Endothelial cell of umbilical vein (primary cell): ENCODE data around the gene FGFRL1. TPM values are rescaled to one million over a fixed set of nuclear protein-coding genes. Genes with fewer than 3 reads are reported as not detected.
A peak's percentile ranks its signal among the peaks of the same experiment; 100 is the strongest.

Experiments used
- Bru-seq: library from RNA; stranded (reverse); fragments of 400-500 nt; gene quantifications from one replicate; lab custom pipeline; 2021; lab: Mats Ljungman, UMichigan
- BruChase-seq, 2 experiments: library from RNA; stranded (reverse); fragments of 400-500 nt; gene quantifications; one replicate each; lab custom pipeline; 2021; lab: Mats Ljungman, UMichigan
- BruUV-seq: library from RNA; stranded (reverse); fragments of 400-500 nt; replicated peaks from 2 replicates; lab custom pipeline; 2021; lab: Mats Ljungman, UMichigan
- CTCF ChIA-PET: fragments of 300-600, 350-600 bp; sonication (Branson Sonifier 250); formaldehyde crosslinking; loops from one replicate; lab custom pipeline; 2021; ENCODE audit warnings: antibody characterized with exemption, inconsistent platforms; lab: Charles Lee
- POLR2A ChIA-PET: fragments of 300-600, 350-600 bp; sonication (Branson Sonifier 250); formaldehyde crosslinking; loops from one replicate; lab custom pipeline; 2021; ENCODE audit warnings: antibody characterized with exemption, inconsistent platforms; lab: Charles Lee
- DNase-seq: peaks from one replicate; pipeline ENCODE4 v3.0.0-alpha.2; 2011; ENCODE audit warnings: low read depth, low spot score
- FAIRE-seq: peaks from 2 replicates; lab custom pipeline; 2011; peaks lifted over from hg19 to GRCh38; lab: Jason Lieb, UNC
- H2AFZ ChIP-seq: 2 replicates; pipeline ENCODE4 v1.6.0; 2012; ENCODE audit warnings: low read depth, low read length, control low read depth, inconsistent platforms
- H3K27ac ChIP-seq: 2 replicates; pipeline ENCODE4 v1.5.1; 2011; ENCODE audit warnings: low read depth, mild to moderate bottlenecking, control low read depth, low read length, moderate library complexity; ENCODE audit not compliant: insufficient read depth
- H3K27me3 ChIP-seq, 2 experiments: 2 replicates each; pipeline versions ENCODE4 v1.6.0 to v1.6.1; 2011; ENCODE audit warnings: low read length in 2 of 2, mixed read lengths in 1 of 2; ENCODE audit not compliant: control insufficient read depth in 2 of 2, insufficient read depth in 2 of 2
- H3K36me3 ChIP-seq, 2 experiments: 2 replicates in 1 of 2; 3 replicates in 1 of 2; pipeline ENCODE4 v1.5.1; 2011; ENCODE audit warnings: low read length in 2 of 2, mild to moderate bottlenecking in 1 of 2, moderate library complexity in 1 of 2; ENCODE audit not compliant: control insufficient read depth in 2 of 2, insufficient read depth in 2 of 2; ENCODE audit errors: extremely low read depth in 1 of 2
- H3K4me1 ChIP-seq: 3 replicates; pipeline ENCODE4 v1.5.1; 2011; ENCODE audit warnings: mild to moderate bottlenecking, low read length; ENCODE audit not compliant: control insufficient read depth, insufficient read depth; ENCODE audit errors: extremely low read depth
- H3K4me2 ChIP-seq: 2 replicates; pipeline ENCODE4 v1.6.1; 2011; ENCODE audit warnings: low read length, control low read depth, mixed read lengths; ENCODE audit not compliant: insufficient read depth
- H3K4me3 ChIP-seq, 3 experiments: fragments of 200-600 bp in 1 of 3; sonication (generic), shearing (Covaris generic) in 1 of 3; replicated peaks in 1 of 3; 2 replicates each; pipeline ENCODE4 v1.5.1; 2011 to 2016; ENCODE audit warnings: control low read depth in 3 of 3, low read length in 3 of 3, mild to moderate bottlenecking in 2 of 3, inconsistent platforms in 1 of 3, low read depth in 1 of 3, moderate library complexity in 1 of 3; ENCODE audit not compliant: insufficient read depth in 1 of 3
- H3K79me2 ChIP-seq: 2 replicates; pipeline ENCODE4 v1.6.0; 2012; ENCODE audit warnings: low read length, inconsistent platforms; ENCODE audit not compliant: control insufficient read depth, insufficient read depth
- H3K9ac ChIP-seq: replicated peaks from 2 replicates; pipeline ENCODE3; 2011; ENCODE audit warnings: low read length, control low read depth; ENCODE audit not compliant: insufficient read depth; ENCODE audit errors: extremely low read depth
- H3K9me1 ChIP-seq: replicated peaks from 3 replicates; pipeline ENCODE4 v1.6.0; 2011; ENCODE audit warnings: mild to moderate bottlenecking, low read length; ENCODE audit not compliant: control insufficient read depth, insufficient read depth; ENCODE audit errors: extremely low read depth
- H3K9me3 ChIP-seq: replicated peaks from 2 replicates; pipeline ENCODE4 v1.5.1; 2012; ENCODE audit warnings: low read length, inconsistent platforms; ENCODE audit not compliant: control insufficient read depth, insufficient read depth
- H4K20me1 ChIP-seq: replicated peaks from 2 replicates; pipeline ENCODE3; 2011; ENCODE audit warnings: mild to moderate bottlenecking, low read length; ENCODE audit not compliant: control insufficient read depth, insufficient read depth; ENCODE audit errors: extremely low read depth
- CTCF ChIP-seq, 2 donors: IDR thresholded peaks; 1 replicate in 1 of 2; 2 replicates in 1 of 2; pipeline ENCODE4 v1.5.1; 2011; ENCODE audit warnings: low read length in 2 of 2, mild to moderate bottlenecking in 2 of 2, moderate library complexity in 2 of 2, control low read depth in 1 of 2, inconsistent platforms in 1 of 2, low read depth in 1 of 2; ENCODE audit not compliant: insufficient read depth in 1 of 2; ENCODE audit errors: extremely low read depth in 1 of 2
- EZH2 ChIP-seq: IDR thresholded peaks from 2 replicates; pipeline ENCODE4 v1.6.1; 2012; ENCODE audit warnings: borderline replicate concordance, low read depth, mild to moderate bottlenecking, moderate library complexity, low read length, inconsistent platforms; ENCODE audit not compliant: severe bottlenecking
- FOS ChIP-seq: IDR thresholded peaks from 2 replicates; pipeline ENCODE4 v1.6.1; 2011; ENCODE audit warnings: mild to moderate bottlenecking, low read length, moderate library complexity, borderline replicate concordance; ENCODE audit not compliant: insufficient read depth
- GATA2 ChIP-seq: IDR thresholded peaks from 2 replicates; pipeline ENCODE4 v1.7.0; 2011; ENCODE audit warnings: low read depth, mild to moderate bottlenecking, moderate library complexity, mixed read lengths, low read length; ENCODE audit not compliant: insufficient read length, insufficient read depth
- JUN ChIP-seq: IDR thresholded peaks from 2 replicates; pipeline ENCODE4 v1.6.1; 2011; ENCODE audit warnings: borderline replicate concordance, low read depth; ENCODE audit not compliant: insufficient read length, insufficient read depth
- MAX ChIP-seq: IDR thresholded peaks from 2 replicates; pipeline ENCODE4 v1.6.1; 2011; ENCODE audit not compliant: insufficient read depth, insufficient read length
- MYC ChIP-seq: IDR thresholded peaks from one replicate; pipeline ENCODE4 v1.6.1; 2011; ENCODE audit warnings: mild to moderate bottlenecking, low read depth, low read length
- POLR2A ChIP-seq: IDR thresholded peaks from 2 replicates; pipeline ENCODE4 v1.6.1; 2012; ENCODE audit warnings: low read depth, mild to moderate bottlenecking, control low read depth, low read length
- POLR2AphosphoS5 ChIP-seq: IDR thresholded peaks from 2 replicates; pipeline ENCODE4 v1.6.1; 2012; ENCODE audit warnings: low read depth, mild to moderate bottlenecking, control low read depth, low read length, moderate library complexity; ENCODE audit not compliant: insufficient read depth
- dilution Hi-C: fragments of 300-500 bp; cut with MboI; formaldehyde crosslinking; loops from one replicate; pipeline ENCODE4 v1.15.0; 2019; ENCODE audit warnings: low sequenced_read_pairs; ENCODE audit not compliant: extremely low pct_ligation_motif_present
- intact Hi-C: fragments of 100-400 bp; cut with micrococcal nuclease; formaldehyde crosslinking; loops from one replicate; pipeline ENCODE4 v1.10.0; 2022
- long read RNA-seq: library from polyadenylated mRNA; stranded (forward); transcript quantifications from one replicate; pipeline ENCODE4 v2.0.0, GENCODE V29; 2021
- polyA minus RNA-seq, 3 experiments: library from RNA; depleted of rRNA, polyadenylated mRNA; stranded (reverse); fragments of >200 nt; gene quantifications; 1 replicate in 1 of 3; 2 replicates in 2 of 3; pipeline ENCODE4 v1.2.3, GENCODE V29; 2011
- polyA plus RNA-seq, 4 experiments: library from polyadenylated mRNA; depleted of rRNA in 3 of 4; stranded (reverse) in 3 of 4; unstranded in 1 of 4; fragments of >200 nt; gene quantifications; 2 replicates each; pipeline versions ENCODE4 v1.2.1 to v1.2.3, GENCODE V29; 2011 to 2012; ENCODE audit warnings: missing spikeins in 1 of 4
- total RNA-seq: library from RNA; stranded (reverse); gene quantifications from 2 replicates; pipeline ENCODE4 v1.2.3, GENCODE V29; 2021

FGFRL1 gene
- total RNA-seq: 33.3 and 34.8 TPM in 2 replicates
- polyA plus RNA-seq: 74.6 and 88.8 TPM in 2 replicates
- polyA plus RNA-seq (2011; cell fraction: cytosol; rRNA removed): 73.5 and 75.3 TPM in 2 replicates
- 26.9 and 32.1 TPM in 2 replicates for polyA plus RNA-seq (2011; cell fraction: nucleus; rRNA removed)
- 35.4 and 45.4 TPM in 2 replicates for polyA plus RNA-seq (2012)
- polyA minus RNA-seq: 115 and 131 TPM in 2 replicates
- polyA minus RNA-seq (2011; cell fraction: cytosol; rRNA and poly(A)+ RNA removed): 17.3 TPM
- 19.3 and 20.6 TPM in 2 replicates for polyA minus RNA-seq (2011; cell fraction: nucleus; rRNA and poly(A)+ RNA removed)
- percentile 43 among the genes with signal in this experiment for Bru-seq, nascent RNA
- BruChase-seq, experiment 1, labeled RNA remaining after a 6-hour chase: percentile 73 among the genes with signal in this experiment
- percentile 55 among the genes with signal in this experiment for BruChase-seq, experiment 2, labeled RNA remaining after a 2-hour chase
- long read RNA-seq, transcript FGFRL1-205 (7 exons, 2,304 nt): major isoform, 18 of 56 reads
- long read RNA-seq, partial matches to known transcripts: 4 of 56 reads
- long read RNA-seq, other reads (novel, unspliced or antisense): 34 of 56 reads

- TF ChIP-seq EZH2 (no peak), GATA2 (no peak), CTCF (IDR thresholded peaks at IDR 0.05; ENCODE audit: extremely low read depth in 1 of 2, insufficient read depth in 1 of 2, low read depth in 1 of 2, low read length in 2 of 2) (no peak), FOS (no peak), POLR2A (no peak), POLR2AphosphoS5 (peak; percentile 25), MAX (no peak), MYC (no peak), JUN (no peak)
- FAIRE-seq: peak; percentile 47
- no peaks in the 10 kb centered on the region for H4K20me1 ChIP-seq
- peak within 1 kb of the TSS; percentile 47 for H3K4me2 ChIP-seq
- H3K27ac ChIP-seq: no peak within 1 kb of the TSS
- CTCF ChIA-PET: interaction anchor here (1.6 to 2.6 kb wide), 4 partner anchors 24 to 105 kb away, joined by 4 to 13 read pairs (median 8); partner anchors contain the start of gene IDUA
- H2AFZ ChIP-seq: peak within 1 kb of the TSS; percentile 62
- H3K4me1 ChIP-seq: peaks cover 9% of the 10 kb centered on the region
- no peaks in the 10 kb centered on the region for H3K9me3 ChIP-seq
- no TSS peak for BruUV-seq
- H3K4me3 ChIP-seq: peak within 1 kb of the TSS; percentile 52 to 85 (median 66)
- peaks cover 13 to 16% of the 10 kb centered on the region in 2 experiments for H3K27me3 ChIP-seq
- H3K36me3 ChIP-seq: peaks cover 0 to 2% of the 10 kb centered on the region in 2 experiments
- peaks cover 3% of the 10 kb centered on the region for H3K79me2 ChIP-seq
- peak within 1 kb of the TSS; percentile 49 for H3K9ac ChIP-seq
- no peaks in the 10 kb centered on the region for H3K9me1 ChIP-seq
- dilution Hi-C loops (no loop called here), intact Hi-C loops (no loop called here)
- peak; percentile 76 for DNase-seq
- POLR2A ChIA-PET: no interaction called here
Measured at GRCh38 chr4:1011022-1011665, at the start of gene FGFRL1. FGFRL1 (plus strand) TSS chr4:1011626; CDS start chr4:1012486, 860 bp downstream.
